ENCODE data around the gene MLLT3.

Gene MLLT3

DNA sequence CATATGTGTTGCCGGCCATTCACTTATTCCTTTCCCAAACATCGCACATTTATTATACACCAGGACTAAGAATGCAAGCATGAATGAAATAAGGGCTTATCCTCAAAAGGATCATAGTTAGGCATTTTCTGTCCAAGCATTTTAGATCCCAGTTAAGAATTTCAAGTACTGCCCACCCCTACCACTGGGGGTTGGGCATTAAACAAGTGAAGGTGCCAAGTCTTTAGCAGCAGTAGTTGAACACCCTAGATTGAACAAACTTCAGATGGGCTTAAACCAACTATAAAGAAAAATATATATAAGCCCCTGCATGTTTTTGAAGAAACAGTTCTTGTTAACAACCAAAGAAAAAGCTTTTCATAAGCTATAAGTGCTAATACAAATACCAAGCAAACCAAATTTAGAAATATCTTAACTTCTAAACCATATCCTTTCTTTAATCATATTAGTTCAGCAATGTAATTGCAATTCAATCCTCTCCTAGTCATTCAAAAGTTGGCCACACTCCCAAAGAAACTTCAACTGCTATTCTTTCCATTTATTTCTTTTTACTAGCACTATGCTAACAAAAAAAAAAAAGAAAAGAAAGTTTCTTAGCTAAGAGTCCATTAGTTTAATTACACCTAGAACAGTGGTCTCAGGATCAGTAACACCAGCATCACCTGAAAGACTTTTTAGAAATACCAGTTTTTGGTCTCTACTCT is 149.8 kb downstream of the MLLT3 start:
- DNase-seq: no peak

DNA sequence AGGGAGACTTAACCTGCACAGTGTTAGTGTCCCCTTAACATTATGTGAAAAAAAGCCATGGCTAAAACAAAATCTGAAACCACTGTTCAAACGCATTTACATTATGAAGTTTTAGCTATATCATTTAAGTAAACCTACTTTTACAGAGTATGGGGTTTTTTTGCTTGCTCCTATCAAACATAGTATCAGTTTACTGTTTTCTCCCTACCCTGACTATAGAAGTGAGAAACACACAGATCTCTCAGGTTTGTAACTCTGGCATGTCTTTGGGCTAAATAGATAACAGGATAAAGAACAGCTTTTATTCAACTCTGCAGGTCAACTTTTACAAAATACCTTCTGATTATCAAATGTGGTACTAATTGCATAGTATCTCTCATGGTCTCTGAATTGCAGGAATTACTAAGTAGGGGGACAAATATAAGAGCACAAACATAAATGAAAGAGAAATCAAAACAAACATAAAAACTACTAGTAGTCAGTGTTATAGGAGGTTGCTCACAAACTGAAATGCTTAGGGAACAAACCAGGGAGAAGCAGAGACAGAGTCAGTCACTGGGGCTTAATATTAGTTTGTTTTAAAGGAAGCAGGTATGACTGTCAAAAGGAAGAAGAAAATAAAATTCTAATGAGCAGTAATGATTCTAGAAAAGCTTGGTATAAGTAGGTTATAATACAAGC is 155.8 kb downstream of the MLLT3 start:
- DNase-seq: no peak

DNA sequence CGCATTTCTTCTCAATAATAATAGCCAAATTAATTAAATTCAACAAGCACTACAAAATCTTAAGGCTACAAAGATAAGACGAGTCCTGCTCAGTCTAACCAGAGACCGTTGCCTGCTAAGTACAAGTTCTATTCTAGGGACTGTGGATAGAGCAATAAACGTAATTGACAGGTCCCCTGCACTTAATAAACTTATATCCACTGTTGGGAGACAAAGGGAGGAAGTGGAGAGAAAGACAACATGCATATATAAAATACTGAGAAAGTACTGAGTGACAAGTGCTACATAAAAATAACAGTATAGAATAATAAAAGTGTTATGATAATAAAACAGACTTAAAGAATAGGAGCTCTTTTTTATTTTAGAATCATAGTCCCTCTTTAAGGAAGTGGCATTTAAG is 158.1 kb downstream of the MLLT3 start:
- DNase-seq: no peak

DNA sequence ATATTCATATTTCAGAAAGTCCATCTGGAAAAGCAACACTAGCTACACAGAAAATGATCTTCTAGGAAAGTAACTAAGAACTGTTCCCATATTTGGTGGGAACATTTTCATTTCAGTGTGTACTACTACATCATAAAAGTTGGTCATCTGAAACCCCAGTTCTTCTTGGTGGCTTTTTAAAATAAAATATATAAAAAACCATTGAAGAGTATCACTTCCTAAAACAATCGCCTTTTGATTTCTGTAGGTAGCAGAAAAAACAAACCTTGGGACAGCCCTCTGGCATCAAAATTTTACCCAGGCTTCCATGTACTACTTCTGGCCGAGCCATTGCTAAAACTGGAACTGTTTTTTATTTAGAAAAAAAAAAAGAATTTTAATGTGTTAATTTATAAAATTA is 158.5 kb downstream of the MLLT3 start:
- DNase-seq: no peak

DNA sequence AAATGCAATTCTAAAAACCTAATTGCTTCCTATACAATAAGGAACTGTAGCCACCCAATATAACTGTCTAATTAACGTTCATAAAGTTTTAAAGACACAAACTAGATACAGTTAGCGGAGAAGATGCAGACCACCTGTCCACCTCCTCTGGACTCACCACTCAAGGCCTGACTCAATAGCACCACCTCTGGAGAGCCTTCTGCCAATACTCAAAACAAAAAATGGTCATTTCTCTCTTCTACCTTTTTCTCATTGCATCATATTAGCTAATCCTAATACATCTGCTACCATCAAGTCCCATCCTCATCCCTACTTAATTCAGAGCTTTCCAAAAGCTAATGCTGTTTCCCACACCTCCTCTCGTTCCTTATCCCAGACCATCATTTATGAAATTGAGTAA is 159.9 kb downstream of the MLLT3 start:
- no peak for DNase-seq

DNA sequence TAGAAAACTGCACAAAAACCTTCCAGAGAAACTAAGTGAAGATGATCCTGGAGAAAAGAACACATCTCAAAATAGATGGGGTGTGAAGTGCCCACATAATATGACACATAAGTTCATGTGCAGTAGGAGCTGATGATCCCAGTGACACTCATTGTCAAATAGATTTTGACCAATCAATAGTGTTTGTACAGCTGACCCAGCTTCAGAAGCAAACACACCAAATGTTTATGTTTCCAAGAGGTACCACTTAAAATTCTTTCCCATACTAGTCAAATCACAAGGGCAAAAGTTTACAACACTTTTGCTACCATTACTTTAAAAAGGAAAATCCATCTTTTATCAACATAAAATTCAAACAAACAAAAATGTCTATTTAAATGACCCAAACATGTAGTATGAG is 175.0 kb downstream of the MLLT3 start:
- DNase-seq: no peak

DNA sequence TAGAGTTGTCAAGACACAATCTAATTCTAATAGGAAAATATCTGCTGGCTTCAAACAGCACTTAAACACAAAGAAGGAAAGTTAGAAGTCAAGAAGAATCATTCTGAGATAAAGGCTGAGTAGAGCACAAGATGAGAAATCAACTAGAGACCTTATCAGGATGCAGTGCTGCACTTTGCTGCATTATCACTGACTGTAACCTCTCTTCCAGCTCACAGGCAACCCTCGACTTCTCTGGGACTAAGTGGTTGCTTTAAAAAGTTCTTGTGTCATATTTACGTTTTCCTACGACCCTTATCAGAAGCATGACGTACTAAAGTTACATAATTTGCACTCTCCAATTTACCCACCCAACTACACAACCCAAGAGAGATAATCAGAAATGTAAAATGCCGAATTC is 176.1 kb downstream of the MLLT3 start:
- no peak for DNase-seq

DNA sequence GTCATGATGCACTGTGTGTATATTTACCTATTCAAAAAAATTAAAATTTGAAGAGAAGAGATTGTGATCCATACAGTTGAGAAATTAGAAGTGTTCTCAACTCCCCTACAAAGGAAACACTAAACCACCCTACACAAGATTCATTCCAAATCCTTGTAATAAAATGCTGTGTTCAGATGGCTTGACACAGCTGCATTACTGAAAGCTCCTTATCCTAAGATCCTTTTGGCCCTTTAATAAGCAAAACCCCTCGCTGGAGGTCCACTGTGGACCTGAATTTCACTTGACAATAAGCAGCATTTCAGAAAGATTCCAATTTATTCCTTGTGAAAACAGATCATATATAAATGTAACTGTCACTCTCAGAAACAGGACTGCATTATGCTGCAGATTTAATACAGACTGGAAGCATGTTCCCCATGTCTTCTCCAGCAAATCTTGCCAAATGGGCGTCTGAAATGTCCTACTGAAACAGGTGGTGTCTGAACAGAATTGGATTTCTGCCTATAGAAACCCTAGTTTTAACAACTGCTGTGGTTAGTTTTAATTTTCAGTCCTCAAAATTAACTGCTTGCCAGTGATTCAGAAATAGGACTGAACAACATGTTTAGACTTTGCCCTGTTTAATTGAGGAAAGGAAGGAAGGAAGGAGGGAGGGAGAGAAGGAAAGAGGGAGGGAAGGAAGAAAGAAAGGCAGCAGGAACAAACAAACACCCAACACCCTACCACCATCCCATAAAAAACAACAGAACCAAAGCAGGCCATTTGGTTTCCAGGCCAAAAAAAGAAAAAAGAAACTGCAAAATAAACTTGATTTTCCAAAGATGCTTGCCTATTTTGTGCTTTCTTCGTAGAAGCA is 179.6 kb downstream of the MLLT3 start:
- no peak for DNase-seq

DNA sequence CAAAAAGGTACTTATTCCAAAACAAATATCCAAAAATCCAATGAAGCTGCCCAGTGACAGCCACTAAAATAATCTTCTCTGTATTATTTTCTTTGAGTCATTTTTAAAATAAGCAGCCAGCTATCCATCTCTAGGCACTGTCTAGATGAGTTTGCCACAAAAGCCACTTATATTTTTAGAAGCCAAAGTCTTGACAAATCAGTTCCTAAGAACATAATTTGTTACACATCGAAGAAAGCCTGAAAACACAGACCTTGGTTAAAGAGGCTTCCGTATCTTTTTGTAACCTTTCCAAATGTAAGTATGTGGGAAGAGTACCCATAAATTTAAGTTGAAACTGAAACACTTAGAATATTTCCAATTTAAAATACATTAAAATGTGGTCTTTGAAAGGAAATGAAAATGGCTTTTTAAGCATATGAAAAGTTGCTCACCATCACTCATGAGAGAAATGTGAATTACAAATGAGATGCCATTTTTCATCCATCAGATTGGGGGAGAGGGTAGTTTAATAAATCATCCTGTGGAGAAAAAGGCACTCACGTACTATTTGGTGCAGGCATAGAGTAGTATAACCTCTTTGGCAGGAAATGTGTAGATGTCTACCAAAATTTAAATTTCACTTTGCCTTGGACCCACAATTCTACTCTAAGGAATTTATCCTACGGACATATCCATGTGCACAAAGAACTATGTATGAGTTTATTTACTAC is 180.4 kb downstream of the MLLT3 start:
- no peak for DNase-seq

DNA sequence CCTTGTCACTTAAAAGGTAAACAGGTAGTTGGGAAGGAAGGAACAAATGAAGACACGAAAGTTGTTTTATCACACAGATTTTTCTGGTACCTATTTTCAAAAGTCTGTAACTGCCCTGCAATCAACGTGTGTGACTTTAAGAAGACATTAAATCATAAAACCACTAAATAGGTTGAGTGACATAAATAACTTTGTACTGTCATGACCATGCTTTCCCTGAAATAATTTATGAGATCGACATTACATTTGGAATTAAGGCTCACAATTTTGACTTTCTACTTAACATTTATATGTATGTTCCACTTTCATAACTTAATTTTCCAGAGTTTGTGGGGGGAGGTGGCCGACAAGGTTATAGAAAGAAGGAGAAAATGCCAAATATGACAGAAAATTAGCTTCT is 181.1 kb downstream of the MLLT3 start:
- DNase-seq: no peak

DNA sequence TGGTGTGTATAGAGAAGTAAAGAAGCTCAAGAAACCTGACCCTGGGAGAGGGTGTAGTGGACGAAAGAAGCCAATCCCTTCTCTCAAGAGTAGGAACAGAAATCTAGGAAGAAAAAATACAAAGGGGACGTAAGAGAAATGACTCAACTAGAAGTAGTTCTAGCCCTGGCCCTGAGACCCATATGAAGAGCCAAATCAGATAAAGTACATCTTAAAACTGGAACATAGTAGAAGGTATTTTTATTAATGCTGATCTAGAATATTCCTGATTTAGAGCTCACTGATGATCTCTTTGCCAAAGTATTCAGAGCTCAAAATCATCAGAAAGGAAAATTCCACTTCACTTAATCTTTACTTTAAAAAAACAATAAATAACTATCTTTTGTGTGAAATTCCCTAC is 184.8 kb downstream of the MLLT3 start:
- no peak for DNase-seq

DNA sequence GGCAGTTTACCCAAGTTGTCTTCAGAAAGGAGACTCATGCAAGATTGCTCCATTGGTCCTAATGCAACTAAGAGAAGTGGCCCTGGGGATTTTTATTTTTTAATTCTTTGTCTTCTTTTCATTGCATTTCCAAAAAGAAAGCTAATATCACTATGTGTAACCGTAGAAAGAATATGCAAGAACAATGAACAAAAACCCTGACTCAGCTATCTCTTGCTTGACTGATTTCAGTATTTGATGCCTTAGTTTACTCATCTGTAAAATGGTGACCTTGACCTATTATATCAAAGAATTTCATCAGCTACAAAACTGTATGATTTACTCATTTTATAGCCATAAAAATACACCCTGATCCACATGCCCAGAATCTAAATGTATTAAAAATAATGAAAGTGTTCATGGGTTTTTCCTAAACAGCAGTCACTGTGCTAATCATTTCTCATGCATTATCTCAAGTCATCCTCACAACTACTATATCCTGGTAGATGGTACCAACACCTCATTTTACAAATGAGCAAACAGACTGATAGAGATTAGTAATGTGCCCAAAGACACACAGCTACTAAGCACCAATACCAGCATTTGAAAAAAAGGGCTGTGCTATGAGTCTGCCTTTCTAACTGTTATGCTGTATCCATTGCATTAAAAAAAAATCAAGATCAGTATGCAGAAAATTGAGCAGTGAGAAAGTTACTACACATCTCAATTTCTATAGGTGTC is 185.7 kb downstream of the MLLT3 start:
- DNase-seq: no peak

DNA sequence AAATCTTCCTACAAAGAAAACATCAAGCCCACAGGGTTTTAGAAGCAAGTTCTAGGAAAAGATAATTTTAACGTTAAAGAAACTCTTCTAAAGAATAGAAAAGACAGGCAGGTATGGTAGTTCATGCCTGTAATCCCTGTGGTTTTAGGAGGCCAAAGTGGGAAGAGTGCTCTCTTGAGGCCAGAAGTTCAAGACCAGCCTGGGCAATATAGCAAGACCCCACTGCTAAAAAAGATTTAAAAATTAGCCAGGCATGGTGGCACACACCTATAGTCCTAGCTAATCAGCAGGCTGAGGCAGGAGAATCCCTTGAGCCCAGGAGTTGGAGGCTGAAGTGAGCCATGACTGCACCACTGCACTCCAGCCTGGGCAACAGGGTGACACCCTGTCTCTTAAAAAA is 193.3 kb downstream of the MLLT3 start:
- DNase-seq: no peak

DNA sequence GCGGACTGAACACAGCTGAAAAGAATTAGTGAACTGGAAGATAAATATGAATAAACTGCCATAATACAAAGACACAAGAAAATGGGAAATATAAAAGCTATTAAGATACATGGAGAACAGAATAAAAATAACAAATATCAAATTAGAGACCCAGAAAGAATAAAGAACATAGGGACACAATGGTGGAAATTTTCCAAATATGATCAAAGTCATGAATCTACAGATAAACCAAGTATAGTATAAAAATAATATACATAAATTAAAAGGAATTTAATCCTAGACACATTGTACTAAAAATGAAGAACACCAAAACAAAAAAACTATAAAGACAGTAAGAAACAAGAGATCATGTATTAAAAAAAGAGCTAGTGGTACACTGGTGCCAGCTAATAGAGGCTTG is 194.9 kb downstream of the MLLT3 start:
- no peak for DNase-seq

DNA sequence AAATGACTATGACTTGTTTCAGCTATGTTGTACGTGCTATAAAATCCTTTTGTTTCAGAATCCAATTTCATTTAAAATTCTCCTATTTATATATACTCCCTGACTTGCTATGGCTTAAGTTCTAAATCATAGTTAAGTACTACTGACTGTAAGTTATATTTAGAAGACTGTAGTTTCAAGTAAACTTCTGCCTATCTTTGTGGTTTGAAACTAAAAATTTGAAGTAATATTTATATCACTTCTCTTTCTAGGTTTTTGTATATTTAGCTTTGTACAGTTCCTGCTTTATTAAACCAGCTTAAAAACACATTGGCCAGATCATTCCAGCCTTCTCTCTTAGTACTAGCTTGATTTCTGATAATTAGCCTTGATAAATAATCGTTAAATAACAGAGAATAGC is 196.3 kb downstream of the MLLT3 start:
- no peak for DNase-seq

DNA sequence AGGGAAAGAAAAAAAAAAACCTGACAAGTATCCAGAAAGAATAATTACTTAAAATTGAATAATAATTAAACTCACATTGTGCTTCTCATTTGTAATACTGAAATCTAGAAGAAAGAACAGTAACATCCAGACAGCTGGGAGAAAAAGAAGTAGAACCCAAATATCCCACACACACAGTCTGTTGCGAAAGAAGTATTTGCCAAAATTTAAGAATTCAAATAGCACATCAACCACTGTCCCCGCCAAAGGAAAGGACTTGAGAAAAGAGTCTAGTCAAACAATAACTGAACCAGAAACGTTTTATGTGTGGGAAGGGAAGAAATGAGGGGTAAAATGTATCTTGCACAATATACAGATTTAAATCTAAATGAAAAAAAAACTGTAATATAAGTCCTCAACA is 202.8 kb downstream of the MLLT3 start:
- no peak for DNase-seq

DNA sequence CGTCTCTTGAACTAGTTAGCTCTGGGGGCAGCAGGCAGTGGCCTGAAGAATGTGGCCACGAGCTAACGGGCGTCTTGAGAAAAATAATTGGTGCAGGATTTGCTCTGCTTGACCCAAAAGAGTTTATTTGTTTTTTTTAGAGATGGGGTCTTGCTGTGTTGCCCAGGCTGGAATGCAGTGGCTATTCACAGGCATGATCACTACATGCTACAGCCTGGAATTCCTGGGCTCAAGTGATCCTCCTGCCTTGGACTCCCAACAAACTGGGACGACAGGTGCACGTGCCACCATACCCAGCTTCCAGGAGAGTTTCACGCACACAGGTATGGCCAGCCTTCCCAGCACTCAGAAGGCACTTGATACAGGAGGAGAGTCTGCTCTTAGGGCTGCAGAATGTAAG is 203.8 kb downstream of the MLLT3 start:
- DNase-seq: no peak

DNA sequence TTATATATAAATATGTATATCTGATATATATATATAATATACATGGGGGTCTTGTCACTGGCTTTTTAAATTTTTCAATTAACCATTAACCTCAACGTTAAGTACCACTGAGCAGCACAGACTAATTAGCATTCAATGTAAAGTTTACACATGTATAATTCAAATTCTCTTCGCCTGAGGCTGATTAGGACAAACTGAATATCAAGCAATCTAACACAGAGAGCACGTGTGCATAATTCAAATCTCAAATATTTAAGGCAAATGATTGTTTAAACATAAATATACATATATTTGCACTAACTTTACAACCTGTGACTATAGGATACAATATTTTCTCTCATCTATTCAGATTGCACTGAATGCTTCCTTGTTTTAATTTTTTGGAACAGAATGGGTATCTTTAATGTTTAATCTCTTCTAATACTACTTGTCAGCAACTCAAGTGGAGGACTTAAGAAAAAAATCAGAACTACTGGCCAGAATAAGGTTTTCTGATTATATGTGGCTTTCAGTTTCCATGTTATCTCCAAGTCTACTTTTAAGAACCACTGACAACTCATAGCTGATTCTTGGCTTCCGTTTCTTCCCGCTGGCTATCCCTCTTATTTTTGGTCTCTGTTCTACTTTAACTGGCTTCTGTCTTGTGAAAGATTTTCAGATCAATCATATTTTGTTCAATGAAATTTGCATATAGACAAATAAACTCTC is 204.8 kb downstream of the MLLT3 start:
- no peak for DNase-seq

DNA sequence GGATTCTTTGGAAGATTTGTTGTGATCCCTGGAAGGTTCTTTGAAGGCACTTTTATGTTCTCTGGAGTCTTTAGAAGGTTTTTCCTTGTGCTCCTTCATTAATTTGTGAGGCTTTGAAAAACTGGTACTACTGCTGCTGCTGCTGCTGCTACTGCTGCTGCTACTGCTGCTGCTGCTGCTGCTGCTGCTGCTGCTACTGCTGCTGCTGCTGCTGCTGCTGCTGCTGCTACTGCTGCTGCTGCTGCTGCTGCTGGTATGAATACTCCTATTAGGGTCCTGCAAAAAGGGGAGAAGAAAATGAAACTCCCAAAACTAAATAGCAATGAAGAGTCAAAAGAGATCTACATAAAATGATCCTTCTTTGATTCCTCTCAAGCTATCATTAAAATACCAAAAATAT is 208.1 kb downstream of the MLLT3 start:
- DNase-seq: no peak

DNA sequence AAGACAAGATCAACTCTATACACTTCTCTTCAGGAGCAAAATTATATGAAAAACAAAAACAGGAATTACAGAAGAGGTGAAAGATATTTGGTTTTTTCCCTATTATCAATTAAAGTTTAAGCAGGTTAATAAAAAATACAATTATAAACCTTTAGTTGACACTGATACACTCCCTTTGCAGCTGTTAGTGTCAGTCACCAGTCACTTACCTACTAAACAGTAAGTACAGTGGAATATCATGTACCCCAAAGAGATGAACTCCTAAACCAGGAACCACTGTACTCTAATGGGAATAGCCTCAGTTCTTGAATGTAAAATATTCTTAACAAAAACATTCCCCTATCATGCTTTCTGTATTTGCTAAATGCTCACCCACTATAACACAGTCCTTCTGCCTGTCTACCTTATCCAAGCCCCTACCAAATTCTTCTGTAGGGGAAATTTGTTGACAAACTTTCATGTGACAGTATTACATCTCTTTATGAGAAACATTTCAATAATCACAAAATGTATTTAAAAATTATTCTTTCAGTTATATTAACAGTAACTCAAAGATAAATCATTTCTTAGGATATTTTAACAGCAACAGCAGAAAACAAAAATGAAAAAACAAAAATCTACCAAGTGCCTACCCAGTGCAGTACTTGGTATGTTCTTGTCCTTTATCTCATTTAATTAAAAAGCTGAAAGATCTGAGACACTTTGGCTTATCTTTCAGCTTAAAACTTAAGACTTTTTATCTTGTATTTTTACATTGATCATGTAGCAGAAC is 212.8 kb downstream of the MLLT3 start:
- no peak for DNase-seq

DNA sequence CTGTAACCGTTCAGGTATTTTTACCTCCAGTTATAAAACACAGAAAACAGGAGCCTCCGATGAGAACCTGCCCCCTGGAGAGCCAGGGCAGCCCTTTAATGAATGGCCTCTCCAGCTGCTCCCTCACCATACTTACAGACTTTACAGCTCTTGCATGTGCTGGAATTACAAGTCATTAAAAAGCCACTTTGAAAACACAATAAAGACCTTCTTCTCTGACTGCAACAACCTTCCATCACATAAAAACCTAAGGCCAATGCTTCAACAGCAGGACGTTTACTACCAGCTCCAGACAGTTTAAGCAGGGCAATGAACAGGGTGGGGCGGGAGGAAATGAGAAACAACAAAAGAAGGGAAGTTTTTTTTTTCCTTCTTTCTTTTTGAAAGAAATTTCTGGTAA is 213.8 kb downstream of the MLLT3 start:
- no peak for DNase-seq
